H1 (cell line): ENCODE measurements around the gene ARHGEF28. TPM values are rescaled to one million over a fixed set of nuclear protein-coding genes. Genes with fewer than 3 reads are reported as not detected.

Experiments used
- CTCF ChIA-PET: fragments of 300-600 bp; sonication (Branson Sonifier 250); formaldehyde crosslinking; loops from one replicate; lab custom pipeline; 2021; ENCODE audit not compliant: partially characterized antibody; lab: Charles Lee
- POLR2A ChIA-PET: fragments of 300-600 bp; sonication (Branson Sonifier 250); formaldehyde crosslinking; loops from one replicate; lab custom pipeline; 2021; ENCODE audit warnings: inconsistent platforms; ENCODE audit not compliant: partially characterized antibody; lab: Charles Lee
- DNase-seq, 2 experiments: peaks; one replicate each; pipeline versions ENCODE4 v3.0.0 to v3.0.0-alpha.2; 2010 to 2022; ENCODE audit warnings: low spot score in 2 of 2, low read depth in 1 of 2, mixed read lengths in 1 of 2
- FAIRE-seq: peaks from 2 replicates; lab custom pipeline; 2011; peaks lifted over from hg19 to GRCh38; lab: Jason Lieb, UNC
- H2AFZ ChIP-seq: 2 replicates; pipeline ENCODE4 v1.8.1; 2012; ENCODE audit warnings: low read length, inconsistent platforms
- H2AK5ac ChIP-seq: 2 replicates; pipeline ENCODE4 v1.6.1; 2013; ENCODE audit warnings: low read depth, low read length
- H2BK120ac ChIP-seq: replicated peaks from 2 replicates; pipeline ENCODE3; 2013; ENCODE audit warnings: low read depth, low read length, inconsistent platforms
- H2BK12ac ChIP-seq: 2 replicates; pipeline ENCODE4 v1.6.1; 2013; ENCODE audit warnings: low read depth, low read length
- H2BK15ac ChIP-seq: 2 replicates; pipeline ENCODE4 v1.6.1; 2013; ENCODE audit warnings: low read length
- H2BK20ac ChIP-seq: 2 replicates; pipeline ENCODE4 v1.6.1; 2013; ENCODE audit warnings: low read length
- H2BK5ac ChIP-seq: 2 replicates; pipeline ENCODE4 v1.6.1; 2013; ENCODE audit warnings: low read depth, low read length
- H3K14ac ChIP-seq: 2 replicates; pipeline ENCODE4 v1.6.1; 2013; ENCODE audit warnings: inconsistent platforms; ENCODE audit not compliant: insufficient read length
- H3K18ac ChIP-seq: 2 replicates; pipeline ENCODE4 v1.6.1; 2013; ENCODE audit warnings: low read length; ENCODE audit errors: extremely low read depth
- H3K23ac ChIP-seq: 2 replicates; pipeline ENCODE4 v1.6.1; 2013; ENCODE audit warnings: inconsistent platforms; ENCODE audit not compliant: insufficient read length
- H3K23me2 ChIP-seq: 2 replicates; pipeline ENCODE4 v1.6.1; 2013; ENCODE audit warnings: low read depth, low read length
- H3K27ac ChIP-seq: 2 replicates; pipeline ENCODE4 v1.6.1; 2011; ENCODE audit warnings: low read depth, low read length, inconsistent platforms
- H3K27me3 ChIP-seq, 4 experiments: replicated peaks in 1 of 4; 1 replicate in 1 of 4; 2 replicates in 3 of 4; pipeline versions ENCODE4 v1.6.1 to v1.8.1; 2011 to 2013; ENCODE audit warnings: low read length in 3 of 4, mild to moderate bottlenecking in 3 of 4, inconsistent platforms in 2 of 4, mixed read lengths in 2 of 4, moderate library complexity in 1 of 4; ENCODE audit not compliant: control insufficient read depth in 3 of 4, insufficient read depth in 3 of 4; ENCODE audit errors: extremely low read depth in 1 of 4
- H3K36me3 ChIP-seq, 4 experiments: 2 replicates each; pipeline versions ENCODE4 v1.6.1 to v1.8.1; 2011 to 2013; ENCODE audit warnings: mild to moderate bottlenecking in 4 of 4, low read length in 3 of 4, moderate library complexity in 2 of 4, control low read depth in 1 of 4, inconsistent platforms in 1 of 4; ENCODE audit not compliant: insufficient read depth in 4 of 4, control insufficient read depth in 2 of 4
- H3K4ac ChIP-seq: replicated peaks from 2 replicates; pipeline ENCODE3; 2013; ENCODE audit warnings: low read length, low read depth, mixed read lengths, inconsistent platforms; ENCODE audit not compliant: insufficient read length
- H3K4me1 ChIP-seq, 4 experiments: replicated peaks in 1 of 4; 1 replicate in 1 of 4; 2 replicates in 3 of 4; pipeline versions ENCODE4 v1.6.1 to v1.8.1; 2011 to 2013; ENCODE audit warnings: low read length in 3 of 4, inconsistent platforms in 2 of 4, mixed read lengths in 1 of 4; ENCODE audit not compliant: insufficient read depth in 4 of 4, control insufficient read depth in 3 of 4
- H3K4me2 ChIP-seq, 2 experiments: 2 replicates each; pipeline versions ENCODE4 v1.6.1 to v1.8.1; 2011 to 2013; ENCODE audit warnings: low read depth in 2 of 2, low read length in 2 of 2, control low read depth in 1 of 2, inconsistent platforms in 1 of 2, mild to moderate bottlenecking in 1 of 2; ENCODE audit not compliant: insufficient read depth in 1 of 2
- H3K4me3 ChIP-seq, 4 experiments: fragments of 200-600, 300-600 bp in 1 of 4; sonication (generic), shearing (Covaris generic), sonication (Bioruptor Twin) in 1 of 4; 2 replicates each; pipeline versions ENCODE4 v1.5.1 to v1.8.1; 2011 to 2016; ENCODE audit warnings: low read length in 4 of 4, low read depth in 3 of 4, control low read depth in 2 of 4, inconsistent platforms in 2 of 4, mild to moderate bottlenecking in 2 of 4, mixed read lengths in 1 of 4, moderate library complexity in 1 of 4; ENCODE audit not compliant: insufficient read depth in 2 of 4; ENCODE audit errors: extremely low read depth in 1 of 4
- H3K56ac ChIP-seq: replicated peaks from 2 replicates; pipeline ENCODE3; 2013; ENCODE audit warnings: low read depth, mild to moderate bottlenecking, mixed read lengths, low read length, inconsistent platforms; ENCODE audit not compliant: insufficient read length
- H3K79me1 ChIP-seq: 2 replicates; pipeline ENCODE4 v1.6.1; 2013; ENCODE audit warnings: low read depth, low read length, control low read depth
- H3K79me2 ChIP-seq, 2 experiments: 2 replicates each; pipeline versions ENCODE4 v1.6.1 to v1.8.1; 2012 to 2013; ENCODE audit warnings: low read length in 2 of 2, mild to moderate bottlenecking in 2 of 2, inconsistent platforms in 1 of 2; ENCODE audit not compliant: insufficient read depth in 2 of 2, control insufficient read depth in 1 of 2
- H3K9ac ChIP-seq, 4 experiments: replicated peaks in 1 of 4; 1 replicate in 1 of 4; 2 replicates in 3 of 4; pipeline versions ENCODE4 v1.6.1 to v1.8.1; 2011 to 2013; ENCODE audit warnings: low read depth in 3 of 4, low read length in 3 of 4, control low read depth in 2 of 4, mild to moderate bottlenecking in 2 of 4, moderate library complexity in 2 of 4, inconsistent platforms in 1 of 4; ENCODE audit errors: extremely low read depth in 1 of 4
- H3K9me3 ChIP-seq, 2 experiments: 2 replicates each; pipeline versions ENCODE4 v1.6.1 to v1.8.1; 2012 to 2013; ENCODE audit warnings: mild to moderate bottlenecking in 2 of 2, moderate library complexity in 2 of 2, control low read depth in 1 of 2, inconsistent platforms in 1 of 2, low read depth in 1 of 2, low read length in 1 of 2, mixed read lengths in 1 of 2; ENCODE audit not compliant: insufficient read depth in 2 of 2
- H4K20me1 ChIP-seq, 2 experiments: replicated peaks in 1 of 2; 2 replicates each; pipeline versions ENCODE3 to v1.8.1; 2011 to 2013; ENCODE audit warnings: inconsistent platforms in 2 of 2, low read length in 2 of 2, mild to moderate bottlenecking in 1 of 2; ENCODE audit not compliant: insufficient read depth in 2 of 2, control insufficient read depth in 1 of 2
- H4K5ac ChIP-seq: 2 replicates; pipeline ENCODE4 v1.6.1; 2013; ENCODE audit warnings: low read length, low read depth, mixed read lengths, inconsistent platforms; ENCODE audit not compliant: insufficient read length
- H4K8ac ChIP-seq: 2 replicates; pipeline ENCODE4 v1.8.0; 2013; ENCODE audit warnings: mild to moderate bottlenecking, moderate library complexity, low read length, inconsistent platforms; ENCODE audit not compliant: insufficient read depth; ENCODE audit errors: extremely low read depth
- H4K91ac ChIP-seq: replicated peaks from 2 replicates; pipeline ENCODE3; 2013; ENCODE audit warnings: low read length, mixed read lengths, inconsistent platforms; ENCODE audit not compliant: insufficient read length
- BACH1 ChIP-seq: IDR thresholded peaks from 2 replicates; pipeline ENCODE4 v1.6.1; 2012; ENCODE audit warnings: low read length, improper control_type of control experiment
- EZH2 ChIP-seq: fragments of 200-600 bp; sonication (generic); IDR thresholded peaks from 2 replicates; pipeline ENCODE4 v1.7.1; 2012; ENCODE audit warnings: low read depth, mild to moderate bottlenecking, moderate library complexity, low read length, inconsistent platforms; ENCODE audit not compliant: severe bottlenecking
- HDAC6 ChIP-seq: IDR thresholded peaks from one replicate; pipeline ENCODE4 v1.7.1; 2012; ENCODE audit warnings: low read depth, mild to moderate bottlenecking, inconsistent platforms, low read length, moderate library complexity
- JUN ChIP-seq: IDR thresholded peaks from 2 replicates; pipeline ENCODE4 v1.6.1; 2011; ENCODE audit warnings: low read depth, mild to moderate bottlenecking, improper control_type of control experiment, low read length
- POLR2A ChIP-seq, 2 experiments: IDR thresholded peaks; 1 replicate in 1 of 2; 2 replicates in 1 of 2; pipeline ENCODE4 v1.6.1; 2011; ENCODE audit warnings: low read depth in 2 of 2, low read length in 2 of 2, mild to moderate bottlenecking in 2 of 2; ENCODE audit errors: control extremely low read depth in 1 of 2
- RNF2 ChIP-seq: fragments of 200-900, 300-1000 bp; sonication (generic); IDR thresholded peaks from 2 replicates; pipeline ENCODE4 v1.7.1; 2016; ENCODE audit warnings: borderline replicate concordance, low read depth, mild to moderate bottlenecking, antibody characterized with exemption, low read length; ENCODE audit not compliant: poor library complexity, severe bottlenecking; ENCODE audit errors: missing control alignments
- TBP ChIP-seq: IDR thresholded peaks from 2 replicates; pipeline ENCODE4 v1.6.1; 2011; ENCODE audit warnings: low read depth, low read length, improper control_type of control experiment
- TEAD4 ChIP-seq: IDR thresholded peaks from 2 replicates; pipeline ENCODE4 v1.6.1; 2012; ENCODE audit warnings: low read depth, low read length, inconsistent platforms, mixed read lengths
- WGBS, 2 experiments: shearing (Covaris generic) in 1 of 2; methylation state at CpG; one replicate each; pipeline versions ENCODE4 v1.1.6 to v1.1.7; 2013 to 2015; ENCODE audit warnings: low lambda C conversion rate in 2 of 2, mixed read lengths in 2 of 2, inconsistent platforms in 1 of 2, low coverage in 1 of 2, missing lambda C conversion rate in 1 of 2; ENCODE audit not compliant: insufficient replicate concordance in 2 of 2, insufficient coverage in 1 of 2, insufficient read length in 1 of 2; ENCODE audit errors: extremely low coverage in 1 of 2, missing lambda C conversion rate in 1 of 2; 5-methylcytosine and 5-hydroxymethylcytosine counted together
- polyA plus RNA-seq, 7 experiments: library from polyadenylated mRNA; depleted of rRNA in 3 of 7; stranded (reverse) in 5 of 7; unstranded in 2 of 7; fragments of >200 nt in 5 of 7; fragments of 200-250 nt in 2 of 7; gene quantifications; 1 replicate in 5 of 7; 2 replicates in 1 of 7; 4 replicates in 1 of 7; pipeline versions ENCODE4 v1.2.1 to v1.2.3, GENCODE V29; 2011 to 2013; ENCODE audit warnings: missing spikeins in 2 of 7, mixed read lengths in 2 of 7
- total RNA-seq: library from RNA; stranded (reverse); fragmentation: NEBNext Ultra II Directional; extraction: Animal tissue kit (Norgen Biotek cat#: 25700); gene quantifications from 2 replicates; pipeline ENCODE4 v1.2.1, GENCODE V29; 2021

ARHGEF28 gene
- total and polyA plus RNA-seq, 2 of the 8 experiments (the other 6 are each of a cell fraction or from before 2014, with no cell fraction given), result 0.33 to 1.0 TPM

DNA sequence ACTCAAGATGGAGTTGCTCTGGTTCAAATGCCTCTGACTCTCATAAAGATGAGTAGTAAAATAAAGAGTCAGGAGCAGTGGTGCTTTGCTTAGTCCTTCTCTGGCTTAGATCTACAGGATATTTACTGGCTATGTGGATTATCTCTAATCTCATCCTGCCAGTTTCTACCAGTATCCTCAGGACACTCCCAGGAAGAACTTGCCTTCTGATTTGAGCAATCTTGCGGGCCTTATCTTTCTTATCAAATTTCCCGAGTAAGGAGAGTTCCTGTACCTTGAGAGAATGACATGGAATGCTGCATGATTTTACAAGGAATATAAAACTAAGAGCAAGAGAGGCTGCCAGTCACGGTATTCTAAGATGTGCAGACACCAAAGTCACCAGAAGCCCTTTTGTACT, 364.0 kb downstream of the ARHGEF28 start:
- no peak overlapping the region for H2BK15ac ChIP-seq
- no peaks in the 10 kb centered on the region for H3K79me1 ChIP-seq
- TF ChIP-seq POLR2A (IDR thresholded peaks at IDR 0.05; ENCODE audit: control extremely low read depth in 1 of 2, low read depth in 2 of 2, low read length in 2 of 2) (no peak), BACH1 (no peak), TBP (no peak), TEAD4 (no peak), RNF2 (no peak), EZH2 (no peak), HDAC6 (no peak), JUN (no peak)
- no peaks in the 10 kb centered on the region for H4K20me1 ChIP-seq
- H3K79me2 ChIP-seq, result no peaks in the 10 kb centered on the region
- no peak overlapping the region for H3K23ac ChIP-seq
- H2BK20ac ChIP-seq, result no peak overlapping the region
- H3K36me3 ChIP-seq, result no peaks in the 10 kb centered on the region
- no peak overlapping the region for H2BK12ac ChIP-seq
- no peak overlapping the region for H2AFZ ChIP-seq
- no peak overlapping the region for H4K8ac ChIP-seq
- no peaks in the 10 kb centered on the region for H3K27me3 ChIP-seq
- H3K4me1 ChIP-seq, result no peaks in the 10 kb centered on the region; a peak in 1 of 7 replicates
- DNase-seq (no peak), FAIRE-seq (no peak)
- no peaks in the 10 kb centered on the region for H3K9me3 ChIP-seq
- H4K5ac ChIP-seq, result no peak overlapping the region
- H3K27ac ChIP-seq, result no peak overlapping the region
- no peaks in the 10 kb centered on the region for H3K23me2 ChIP-seq
- no peak overlapping the region for H3K18ac ChIP-seq
- no peak overlapping the region for H3K56ac ChIP-seq
- H3K9ac ChIP-seq, result no peak overlapping the region
- H3K4me3 ChIP-seq, result no peak overlapping the region
- POLR2A ChIA-PET, result no interaction called here
- CTCF ChIA-PET, result no interaction called here
- H2BK120ac ChIP-seq, result no peak overlapping the region
- 93% methylated on average over 3 of the region's 3 CpGs; no CpG with 5 or more reads in 1 of the 2 experiments for WGBS, 2 experiments
- no peak overlapping the region for H3K14ac ChIP-seq
- H2AK5ac ChIP-seq, result no peak overlapping the region
- H2BK5ac ChIP-seq, result no peak overlapping the region
- no peak overlapping the region for H3K4ac ChIP-seq
- H4K91ac ChIP-seq, result no peak overlapping the region
- no peak overlapping the region for H3K4me2 ChIP-seq
